HepG2 (cell line): ENCODE measurements around the gene AP1AR. TPM values are rescaled to one million over a fixed set of nuclear protein-coding genes. Genes with fewer than 3 reads are reported as not detected.

Experiments
- ARNTL ChIP-seq: sonication (generic); formaldehyde crosslinking; IDR thresholded peaks from 2 replicates; pipeline ENCODE4 v1.4.0; 2020; ENCODE audit warnings: mild to moderate bottlenecking, missing genetic modification reagents
- CCDC6 ChIP-seq: sonication (generic); formaldehyde crosslinking; IDR thresholded peaks from 2 replicates; pipeline ENCODE4 v1.8.1; 2022; ENCODE audit warnings: mild to moderate bottlenecking, missing genetic modification reagents, moderate library complexity
- FUBP1 ChIP-seq: sonication (generic); formaldehyde crosslinking; IDR thresholded peaks from 2 replicates; pipeline ENCODE4 v1.5.1; 2020; ENCODE audit warnings: missing genetic modification reagents, mild to moderate bottlenecking, borderline replicate concordance
- GLI4 ChIP-seq: sonication (generic); formaldehyde crosslinking; IDR thresholded peaks from 2 replicates; pipeline ENCODE4 v1.5.1; 2020; ENCODE audit warnings: missing genetic modification reagents, mild to moderate bottlenecking, moderate library complexity, borderline replicate concordance
- HNRNPL ChIP-seq: fragments of 200-400 bp; formaldehyde crosslinking; IDR thresholded peaks from 2 replicates; pipeline ENCODE4 v1.6.1; 2017; ENCODE audit warnings: mild to moderate bottlenecking, low read depth, low read length
- HOXD1 ChIP-seq: sonication (generic); formaldehyde crosslinking; IDR thresholded peaks from 2 replicates; pipeline ENCODE4 v1.5.0; 2020; ENCODE audit warnings: missing genetic modification reagents
- KAT7 ChIP-seq: IDR thresholded peaks from 2 replicates; pipeline ENCODE4 v1.6.1; 2018; ENCODE audit warnings: borderline replicate concordance, missing compliant biosample characterization
- KMT2A ChIP-seq: sonication (generic); formaldehyde crosslinking; IDR thresholded peaks from 2 replicates; pipeline ENCODE4 v1.4.0; 2020; ENCODE audit warnings: missing genetic modification reagents
- MAFG ChIP-seq: sonication (generic); formaldehyde crosslinking; IDR thresholded peaks from 2 replicates; pipeline ENCODE4 v1.5.1; 2020; ENCODE audit warnings: mild to moderate bottlenecking, missing genetic modification reagents
- PBX2 ChIP-seq: IDR thresholded peaks from 2 replicates; pipeline ENCODE4 v1.6.1; 2016; ENCODE audit warnings: control low read depth
- PCBP2 ChIP-seq: fragments of 200-400 bp; formaldehyde crosslinking; optimal IDR thresholded peaks from 2 replicates; pipeline ENCODE3; 2018; ENCODE audit warnings: low read length, low read depth; ENCODE audit not compliant: poor library complexity, severe bottlenecking
- PLRG1 ChIP-seq: fragments of 450-650 bp; conservative IDR thresholded peaks from 2 replicates; pipeline ENCODE4 v1.6.1; 2016
- PPARG ChIP-seq: conservative IDR thresholded peaks from 2 replicates; pipeline ENCODE4 v1.6.1; 2016; ENCODE audit warnings: missing biosample characterization, missing genetic modification reagents
- SOX6 ChIP-seq, 2 experiments: fragments of 450-650 bp in 1 of 2; sonication (generic) in 1 of 2; formaldehyde crosslinking in 1 of 2; IDR thresholded peaks; 2 replicates each; pipeline versions ENCODE4 v1.4.0 to v1.6.1; 2017 to 2020; ENCODE audit warnings: antibody characterized with exemption in 1 of 2, mild to moderate bottlenecking in 1 of 2, missing genetic modification reagents in 1 of 2
- U2AF1 ChIP-seq: fragments of 200-400 bp; formaldehyde crosslinking; optimal IDR thresholded peaks from 2 replicates; pipeline ENCODE3; 2017; ENCODE audit warnings: mild to moderate bottlenecking, low read depth, low read length
- ZBTB49 ChIP-seq: sonication (generic); formaldehyde crosslinking; IDR thresholded peaks from 2 replicates; pipeline ENCODE4 v1.4.0; 2020; ENCODE audit warnings: missing genetic modification reagents, borderline replicate concordance
- ZFP37 ChIP-seq: sonication (generic); formaldehyde crosslinking; IDR thresholded peaks from 2 replicates; pipeline ENCODE4 v1.4.0; 2020; ENCODE audit warnings: missing genetic modification reagents, borderline replicate concordance
- ZMYM2 ChIP-seq: sonication (generic); formaldehyde crosslinking; IDR thresholded peaks from 2 replicates; pipeline ENCODE4 v1.8.0; 2022; ENCODE audit warnings: mild to moderate bottlenecking, missing genetic modification reagents
- ZNF18 ChIP-seq: sonication (generic); formaldehyde crosslinking; IDR thresholded peaks from 2 replicates; pipeline ENCODE4 v1.8.0; 2022; ENCODE audit warnings: mild to moderate bottlenecking, missing genetic modification reagents; ENCODE audit not compliant: insufficient replicate concordance
- ZNF484 ChIP-seq: sonication (generic); formaldehyde crosslinking; IDR thresholded peaks from 2 replicates; pipeline ENCODE4 v1.5.1; 2020; ENCODE audit warnings: mild to moderate bottlenecking, low read depth, missing genetic modification reagents, borderline replicate concordance
- ZNF619 ChIP-seq: sonication (generic); formaldehyde crosslinking; IDR thresholded peaks from 2 replicates; pipeline ENCODE4 v1.4.0; 2020; ENCODE audit warnings: mild to moderate bottlenecking, missing genetic modification reagents
- ZNF879 ChIP-seq: sonication (generic); formaldehyde crosslinking; IDR thresholded peaks from 2 replicates; pipeline ENCODE4 v1.8.1; 2023; ENCODE audit warnings: missing genetic modification reagents
- polyA plus RNA-seq, 8 experiments: library from polyadenylated mRNA; depleted of rRNA in 3 of 8; stranded (reverse) in 7 of 8; unstranded in 1 of 8; fragments of >200 nt; fragmentation: Illumina TruSeq in 4 of 8; extraction: Trizol in 4 of 8; gene quantifications; 2 replicates each; pipeline versions ENCODE4 v1.2.1 to v1.2.3, GENCODE V29; 2011 to 2016; ENCODE audit warnings: low read depth in 4 of 8, missing spikeins in 1 of 8, mixed read lengths in 1 of 8; ENCODE audit not compliant: insufficient read depth in 1 of 8
- total RNA-seq, 5 experiments: library from RNA; depleted of rRNA; stranded (reverse); fragments of >200 nt; fragmentation: Illumina TruSeq; extraction: Trizol; gene quantifications; 2 replicates each; pipeline ENCODE4 v1.2.3, GENCODE V29; 2016; ENCODE audit warnings: low read depth in 1 of 5

Gene AP1AR
- total and polyA plus RNA-seq, 2 of the 13 experiments (the other 11 are each of a cell fraction or from before 2014, with no cell fraction given) = 24.9 to 39.9 TPM

- peak; percentile 38; the same call in 1 of the 2 replicates for TF ChIP-seq ZBTB49 (CRISPR knock-in tag)
- TF ChIP-seq HNRNPL = 0 out of 2 replicates have a peak, but pooled peaks have one; percentile 51
- no peak for TF ChIP-seq PPARG (CRISPR knock-in tag)
- TF ChIP-seq PBX2 (CRISPR knock-in tag) = no peak
- TF ChIP-seq ZNF879 = no peak
- TF ChIP-seq ZMYM2 (CRISPR knock-in tag) = no peak
- TF ChIP-seq KMT2A (CRISPR knock-in tag) = peak; percentile 64; the same call in 1 of the 2 replicates
- TF ChIP-seq CCDC6 = peak; percentile 78; the same call in 1 of the 2 replicates
- TF ChIP-seq U2AF1 = no peak
- no peak for TF ChIP-seq FUBP1 (CRISPR knock-in tag)
- TF ChIP-seq HOXD1 (CRISPR knock-in tag) = no peak; the same call in 1 of the 2 replicates
- no peak for TF ChIP-seq PCBP2
- no peak for TF ChIP-seq SOX6 (IDR thresholded peaks at IDR 0.05)
- peak; percentile 13 for TF ChIP-seq SOX6 (CRISPR knock-in tag; IDR thresholded peaks at IDR 0.05)
- peak; percentile 75; the same call in 1 of the 2 replicates for TF ChIP-seq GLI4 (CRISPR knock-in tag)
- no peak for TF ChIP-seq ZFP37 (CRISPR knock-in tag)
- TF ChIP-seq KAT7 = 0 out of 2 replicates have a peak, but pooled peaks have one; percentile 87
- TF ChIP-seq ZNF18 (CRISPR knock-in tag) = no peak
- TF ChIP-seq PLRG1 = no peak
- peak; percentile 68 for TF ChIP-seq ZNF619 (CRISPR knock-in tag)
- 0 out of 2 replicates have a peak, but pooled peaks have one; percentile 40 for TF ChIP-seq MAFG (CRISPR knock-in tag)
- peak; percentile 61; the same call in 1 of the 2 replicates for TF ChIP-seq ARNTL (CRISPR knock-in tag)
- no peak for TF ChIP-seq ZNF484 (CRISPR knock-in tag)
Observed at GRCh38 chr4:112231779-112232713, at the start of gene AP1AR (continued).
